RPMI7951 (cell line): Measurements from ENCODE around the gene CDKN1A. TPM values are rescaled to one million over a fixed set of nuclear protein-coding genes. Genes with fewer than 3 reads are reported as not detected.
A peak's percentile ranks its signal among the peaks of the same experiment; 100 is the strongest.

Source experiments
- DNase-seq: peaks from one replicate; pipeline ENCODE4 v3.0.0-alpha.2; 2012; ENCODE audit warnings: low read depth
- total RNA-seq: library from RNA; depleted of rRNA; stranded (reverse); fragments of >200 nt; shearing (Covaris generic); gene quantifications from 2 replicates; pipeline ENCODE4 v1.2.3, GENCODE V29; 2014

Gene CDKN1A
- total RNA-seq, 1 experiment from 2014 or later = 18.0 TPM

GRCh38 chr6:36655085-36655724, 23.3 kb upstream of the CDKN1A start:
- DNase-seq = no peak

GRCh38 chr6:36656441-36656840, 22.1 kb upstream of the CDKN1A start:
- DNase-seq = no peak

- no peak for DNase-seq
Observed at GRCh38 chr6:36657271-36657670, 21.2 kb upstream of the CDKN1A start.

- DNase-seq = no peak
Observed at GRCh38 chr6:36657942-36658544, 20.5 kb upstream of the CDKN1A start.

- peak; percentile 59 for DNase-seq
Observed at GRCh38 chr6:36659271-36659670, 19.2 kb upstream of the CDKN1A start.

GRCh38 chr6:36660771-36661471, 17.6 kb upstream of the CDKN1A start:
- DNase-seq = no peak

GRCh38 chr6:36662380-36662779, 16.1 kb upstream of the CDKN1A start:
- DNase-seq = no peak

- no peak for DNase-seq
Observed at GRCh38 chr6:36662827-36663256, 15.7 kb upstream of the CDKN1A start.

- no peak for DNase-seq
Observed at GRCh38 chr6:36663504-36664446, 14.7 kb upstream of the CDKN1A start.

- DNase-seq = no peak
Observed at GRCh38 chr6:36665180-36665579, 13.3 kb upstream of the CDKN1A start.

GRCh38 chr6:36666287-36666686, 12.2 kb upstream of the CDKN1A start:
- DNase-seq = no peak

- DNase-seq = peak; percentile 92
Observed at GRCh38 chr6:36666826-36667591, 11.5 kb upstream of the CDKN1A start.

GRCh38 chr6:36668591-36668990, 9.9 kb upstream of the CDKN1A start:
- DNase-seq = no peak

GRCh38 chr6:36669002-36669401, 9.5 kb upstream of the CDKN1A start:
- no peak for DNase-seq

GRCh38 chr6:36670271-36670670, 8.2 kb upstream of the CDKN1A start:
- DNase-seq = no peak

GRCh38 chr6:36671687-36672375, 6.7 kb upstream of the CDKN1A start:
- DNase-seq = peak; percentile 49

GRCh38 chr6:36673882-36674281, 4.6 kb upstream of the CDKN1A start:
- no peak for DNase-seq

GRCh38 chr6:36674942-36675341, 3.6 kb upstream of the CDKN1A start:
- peak; percentile 39 for DNase-seq

- DNase-seq = no peak
Observed at GRCh38 chr6:36676141-36677058, 2.1 kb upstream of the CDKN1A start.
